ENCODE results near the gene ARID5A. TPM values are rescaled to one million over a fixed set of nuclear protein-coding genes. Genes with fewer than 3 reads are reported as not detected.

ARID5A gene
- polyA plus RNA-seq, 1 donor from 2014 or later, result not detected

GRCh38 chr2:96524482-96525210 is 11.9 kb upstream of the ARID5A start:
- Histone ChIP-seq H3K27ac (ENCODE audit: low read length) (no peak overlapping the region), H3K27me3 (ENCODE audit: insufficient read depth, low read depth, low read length) (peaks cover 28% of the 10 kb centered on the region), H3K4me3 (ENCODE audit: low read length) (no peak overlapping the region), H2AFZ (ENCODE audit: low read depth, low read length) (no peak overlapping the region), H3K9ac (ENCODE audit: low read length) (no peak overlapping the region), H4K20me1 (ENCODE audit: insufficient read depth) (no peaks in the 10 kb centered on the region), H3K79me2 (replicated peaks; ENCODE audit: insufficient read depth, low read length) (no peaks in the 10 kb centered on the region), H3K36me3 (ENCODE audit: insufficient read depth, low read length) (no peaks in the 10 kb centered on the region), H3K4me2 (ENCODE audit: low read length) (no peak overlapping the region), H3K9me3 (ENCODE audit: low read length) (no peaks in the 10 kb centered on the region), H3F3A (ENCODE audit: insufficient read depth, low read length, poor library complexity, severe bottlenecking) (no peaks in the 10 kb centered on the region), H3K9me2 (ENCODE audit: insufficient read depth, low read length) (no peaks in the 10 kb centered on the region)
- TF ChIP-seq RAD21 (conservative IDR thresholded peaks at IDR 0.05) (no peak), MXI1 (conservative IDR thresholded peaks at IDR 0.05; ENCODE audit: poor library complexity, severe bottlenecking) (no peak), TAF1 (IDR thresholded peaks at IDR 0.05; ENCODE audit: low read depth) (no peak), CTCF (IDR thresholded peaks at IDR 0.05; ENCODE audit: poor library complexity, severe bottlenecking) (no peak), SMC3 (conservative IDR thresholded peaks at IDR 0.05; ENCODE audit: poor library complexity) (no peak), EP300 (conservative IDR thresholded peaks at IDR 0.05; ENCODE audit: poor library complexity, severe bottlenecking) (no peak), REST (IDR thresholded peaks at IDR 0.05; ENCODE audit: borderline replicate concordance) (no peak), EZH2 (IDR thresholded peaks at IDR 0.05; ENCODE audit: borderline replicate concordance, insufficient read depth, low read length, poor library complexity, severe bottlenecking) (no peak), POLR2AphosphoS5 (IDR thresholded peaks at IDR 0.05) (no peak)

- TF ChIP-seq CTCF (IDR thresholded peaks at IDR 0.05; ENCODE audit: poor library complexity, severe bottlenecking) (no peak), SMC3 (conservative IDR thresholded peaks at IDR 0.05; ENCODE audit: poor library complexity) (no peak), RAD21 (conservative IDR thresholded peaks at IDR 0.05) (no peak), EZH2 (IDR thresholded peaks at IDR 0.05; ENCODE audit: borderline replicate concordance, insufficient read depth, low read length, poor library complexity, severe bottlenecking) (no peak), MXI1 (conservative IDR thresholded peaks at IDR 0.05; ENCODE audit: poor library complexity, severe bottlenecking) (no peak), REST (IDR thresholded peaks at IDR 0.05; ENCODE audit: borderline replicate concordance) (no peak), EP300 (conservative IDR thresholded peaks at IDR 0.05; ENCODE audit: poor library complexity, severe bottlenecking) (no peak), POLR2AphosphoS5 (IDR thresholded peaks at IDR 0.05) (no peak), TAF1 (IDR thresholded peaks at IDR 0.05; ENCODE audit: low read depth) (no peak)
- Histone ChIP-seq H3K36me3 (ENCODE audit: insufficient read depth, low read length) (no peaks in the 10 kb centered on the region), H3F3A (ENCODE audit: insufficient read depth, low read length, poor library complexity, severe bottlenecking) (no peaks in the 10 kb centered on the region), H3K9me2 (ENCODE audit: insufficient read depth, low read length) (no peaks in the 10 kb centered on the region), H3K4me3 (ENCODE audit: low read length) (no peak overlapping the region), H3K4me2 (ENCODE audit: low read length) (no peak overlapping the region), H2AFZ (ENCODE audit: low read depth, low read length) (no peak overlapping the region), H3K9ac (ENCODE audit: low read length) (no peak overlapping the region), H3K27ac (ENCODE audit: low read length) (no peak overlapping the region), H3K9me3 (ENCODE audit: low read length) (no peaks in the 10 kb centered on the region), H3K27me3 (ENCODE audit: insufficient read depth, low read depth, low read length) (peaks cover 28% of the 10 kb centered on the region), H3K79me2 (replicated peaks; ENCODE audit: insufficient read depth, low read length) (no peaks in the 10 kb centered on the region), H4K20me1 (ENCODE audit: insufficient read depth) (no peaks in the 10 kb centered on the region)
These were observed 11.4 kb upstream of the ARID5A start for GRCh38 chr2:96525211-96525507.
